Tibial artery (tissue), 4 donors: ENCODE measurements around the gene SYT6.

Experiments used
- DNase-seq, 2 donors: peaks; one replicate each; pipeline ENCODE4 v3.0.0-alpha.2; 2019
- H3K27ac ChIP-seq, 2 donors: fragments of 200-600 bp; sonication (generic) in 1 of 2; 1 replicate in 1 of 2; 2 replicates in 1 of 2; pipeline ENCODE4 v1.5.1; 2018 to 2019; ENCODE audit warnings: mild to moderate bottlenecking in 1 of 2
- H3K27me3 ChIP-seq, 2 donors: fragments of 200-600 bp; sonication (generic) in 1 of 2; one replicate each; pipeline versions ENCODE4 v1.5.1 to v1.6.0; 2016 to 2019
- H3K36me3 ChIP-seq, 3 donors: fragments of 200-600 bp; sonication (generic) in 2 of 3; one replicate each; pipeline ENCODE4 v1.5.1; 2016 to 2019; ENCODE audit warnings: mild to moderate bottlenecking in 2 of 3
- H3K4me1 ChIP-seq, 4 donors: fragments of 200-600 bp; sonication (generic) in 2 of 4; 1 replicate in 3 of 4; 2 replicates in 1 of 4; pipeline ENCODE4 v1.5.1; 2016 to 2019
- H3K4me3 ChIP-seq, 2 donors: fragments of 200-600 bp; sonication (generic) in 1 of 2; 1 replicate in 1 of 2; 2 replicates in 1 of 2; pipeline ENCODE4 v1.5.1; 2018 to 2019; ENCODE audit warnings: mild to moderate bottlenecking in 2 of 2
- H3K9me3 ChIP-seq, 3 donors: fragments of 200-600 bp; sonication (generic) in 1 of 3; one replicate each; pipeline ENCODE4 v1.5.1; 2016 to 2019
- intact Hi-C: fragments of 100-400 bp; cut with DNase I; formaldehyde crosslinking; loops from one replicate; pipeline ENCODE4 v1.15.0; 2023; ENCODE audit warnings: low total_unique reads
- TF ChIP-seq, protein P1 (sequence below), 2 experiments: fragments of 200-600 bp in 1 of 2; fragments of 450-650 bp in 1 of 2; IDR thresholded peaks; one replicate each; pipeline ENCODE4 v1.5.1; 2017 to 2019; ENCODE audit warnings: antibody characterized with exemption in 2 of 2, mild to moderate bottlenecking in 1 of 2, moderate library complexity in 1 of 2

Gene SYT6

DNA sequence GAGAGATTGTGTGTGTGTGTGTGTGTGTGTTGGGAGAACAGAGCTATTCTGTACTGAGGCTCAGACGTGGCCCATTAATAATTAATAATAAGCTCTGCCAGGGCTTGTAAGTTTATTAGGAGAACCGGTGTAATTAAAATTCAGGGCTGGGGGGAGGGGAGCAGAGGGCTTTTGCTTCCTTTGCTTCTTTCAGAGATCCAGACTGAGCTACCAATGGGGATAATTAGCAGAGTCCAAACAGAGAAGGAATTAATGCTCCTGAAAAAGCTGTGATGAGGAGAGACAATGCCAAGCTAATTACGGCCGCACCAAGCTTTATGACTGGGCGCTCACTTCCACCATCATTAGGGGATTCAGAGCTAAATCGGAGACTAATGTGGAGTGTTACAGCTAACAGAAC, 4.5 kb downstream of the SYT6 start:
- no peak overlapping the region for H3K4me3 ChIP-seq
- intact Hi-C loops: no loop called here
- no peak for DNase-seq
- H3K27ac ChIP-seq: no peak overlapping the region
- peaks cover 0 to 25% (median 24%) of the 10 kb centered on the region in 4 donors for H3K4me1 ChIP-seq
- H3K36me3 ChIP-seq: no peaks in the 10 kb centered on the region
- TF ChIP-seq, protein P1, sequence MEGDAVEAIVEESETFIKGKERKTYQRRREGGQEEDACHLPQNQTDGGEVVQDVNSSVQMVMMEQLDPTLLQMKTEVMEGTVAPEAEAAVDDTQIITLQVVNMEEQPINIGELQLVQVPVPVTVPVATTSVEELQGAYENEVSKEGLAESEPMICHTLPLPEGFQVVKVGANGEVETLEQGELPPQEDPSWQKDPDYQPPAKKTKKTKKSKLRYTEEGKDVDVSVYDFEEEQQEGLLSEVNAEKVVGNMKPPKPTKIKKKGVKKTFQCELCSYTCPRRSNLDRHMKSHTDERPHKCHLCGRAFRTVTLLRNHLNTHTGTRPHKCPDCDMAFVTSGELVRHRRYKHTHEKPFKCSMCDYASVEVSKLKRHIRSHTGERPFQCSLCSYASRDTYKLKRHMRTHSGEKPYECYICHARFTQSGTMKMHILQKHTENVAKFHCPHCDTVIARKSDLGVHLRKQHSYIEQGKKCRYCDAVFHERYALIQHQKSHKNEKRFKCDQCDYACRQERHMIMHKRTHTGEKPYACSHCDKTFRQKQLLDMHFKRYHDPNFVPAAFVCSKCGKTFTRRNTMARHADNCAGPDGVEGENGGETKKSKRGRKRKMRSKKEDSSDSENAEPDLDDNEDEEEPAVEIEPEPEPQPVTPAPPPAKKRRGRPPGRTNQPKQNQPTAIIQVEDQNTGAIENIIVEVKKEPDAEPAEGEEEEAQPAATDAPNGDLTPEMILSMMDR (IDR thresholded peaks at IDR 0.05): no peak
- H3K9me3 ChIP-seq: no peaks in the 10 kb centered on the region
- H3K27me3 ChIP-seq: peaks cover 9 to 78% of the 10 kb centered on the region in 2 donors

GRCh38 chr1:114145504-114146151, 8.0 kb downstream of the SYT6 start:
- TF ChIP-seq, protein P1 (IDR thresholded peaks at IDR 0.05): no peak
- no peak for DNase-seq
- Histone ChIP-seq H3K36me3 (no peaks in the 10 kb centered on the region), H3K27me3 (peaks cover 0 to 42% of the 10 kb centered on the region in 2 donors), H3K4me3 (no peak overlapping the region), H3K27ac (no peak overlapping the region), H3K4me1 (no peaks in the 10 kb centered on the region), H3K9me3 (no peaks in the 10 kb centered on the region)
- intact Hi-C loops: no loop called here

GRCh38 chr1:114144016-114144415, 9.7 kb downstream of the SYT6 start:
- no peak for DNase-seq
- intact Hi-C loops: no loop called here
- Histone ChIP-seq H3K36me3 (no peaks in the 10 kb centered on the region), H3K4me1 (no peaks in the 10 kb centered on the region), H3K27ac (no peak overlapping the region), H3K4me3 (no peak overlapping the region), H3K9me3 (no peaks in the 10 kb centered on the region), H3K27me3 (peaks cover 0 to 28% of the 10 kb centered on the region in 2 donors)
- TF ChIP-seq, protein P1 (IDR thresholded peaks at IDR 0.05): no peak

DNA sequence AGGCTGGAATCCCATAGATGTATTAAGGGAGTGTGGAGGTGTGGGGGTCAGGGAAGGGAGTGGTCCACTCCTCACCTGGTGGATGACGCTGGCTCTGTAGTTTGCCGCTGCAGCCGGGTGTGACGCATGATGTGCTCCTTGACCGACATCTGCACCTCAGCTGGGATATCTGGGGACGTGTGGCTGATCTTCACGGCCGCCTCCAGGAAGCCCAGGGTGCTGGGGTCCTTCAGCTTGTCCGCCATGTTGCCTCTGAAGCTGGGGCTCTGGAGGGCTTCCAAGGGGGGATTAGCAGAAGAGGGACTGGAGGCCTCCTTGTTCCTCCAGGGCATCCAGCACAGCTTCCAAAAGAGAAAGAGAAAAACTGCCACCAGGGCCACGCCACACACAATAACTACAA, 14.1 kb downstream of the SYT6 start:
- Histone ChIP-seq H3K27me3 (peaks cover 0 to 7% of the 10 kb centered on the region in 2 donors), H3K27ac (no peak overlapping the region), H3K4me3 (no peak overlapping the region), H3K9me3 (no peaks in the 10 kb centered on the region), H3K36me3 (no peaks in the 10 kb centered on the region), H3K4me1 (no peaks in the 10 kb centered on the region)
- TF ChIP-seq, protein P1 (IDR thresholded peaks at IDR 0.05): no peak
- intact Hi-C loops: no loop called here
- DNase-seq: no peak

- no peaks in the 10 kb centered on the region for H3K9me3 ChIP-seq
- no peak overlapping the region for H3K4me3 ChIP-seq
- intact Hi-C loops: no loop called here
- H3K27ac ChIP-seq: no peak overlapping the region
- H3K4me1 ChIP-seq: no peaks in the 10 kb centered on the region
- TF ChIP-seq, protein P1 (IDR thresholded peaks at IDR 0.05): no peak
- H3K27me3 ChIP-seq: peaks cover 0 to 7% of the 10 kb centered on the region in 2 donors
- no peaks in the 10 kb centered on the region for H3K36me3 ChIP-seq
- no peak for DNase-seq
Measured at GRCh38 chr1:114137497-114137896, 16.2 kb downstream of the SYT6 start.

DNA sequence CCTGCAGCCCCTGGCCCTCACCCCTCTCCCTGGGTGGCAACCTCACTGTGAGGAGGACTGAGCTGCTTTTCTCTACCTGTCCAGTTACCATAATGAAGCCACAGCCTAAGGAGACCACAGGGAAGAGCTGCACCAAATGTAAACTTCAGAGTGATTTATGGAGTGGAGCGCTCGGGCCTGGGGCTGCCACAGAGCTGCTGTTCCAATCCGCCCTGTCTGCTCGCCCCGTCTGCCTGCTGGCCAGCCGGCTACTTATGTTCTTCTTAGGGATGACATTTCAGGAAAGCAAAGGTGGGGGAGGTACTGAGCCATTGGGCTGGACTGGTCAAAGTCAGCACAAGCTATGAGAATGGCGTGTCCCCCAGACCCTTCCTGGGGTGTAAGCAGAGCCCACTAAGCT, 17.9 kb downstream of the SYT6 start:
- H3K4me1 ChIP-seq: no peaks in the 10 kb centered on the region
- H3K27ac ChIP-seq: no peak overlapping the region
- intact Hi-C loops: no loop called here
- no peaks in the 10 kb centered on the region for H3K9me3 ChIP-seq
- TF ChIP-seq, protein P1 (IDR thresholded peaks at IDR 0.05): no peak
- H3K4me3 ChIP-seq: no peak overlapping the region
- DNase-seq: no peak
- H3K36me3 ChIP-seq: no peaks in the 10 kb centered on the region
- peaks cover 0 to 7% of the 10 kb centered on the region in 2 donors for H3K27me3 ChIP-seq
